Stimulated activated CD8-positive, alpha-beta memory T cell treated with anti-CD3 and anti-CD28 coated beads, Interleukin-12 subunit alpha, Interleukin-12 subunit beta, amount 100 ng/mL, for 24 hours (primary cell): ENCODE data around the gene CIPC.
A peak's percentile ranks its signal among the peaks of the same experiment; 100 is the strongest.

Experiments used
- DNase-seq: peaks from one replicate; pipeline ENCODE4 v3.0.0-alpha.2; 2020; ENCODE audit errors: extremely low read depth

Gene CIPC

GRCh38 chr14:77071938-77072388 is 26.1 kb upstream of the CIPC start:
- no peak for DNase-seq

GRCh38 chr14:77074969-77075368 is 23.1 kb upstream of the CIPC start:
- DNase-seq, result no peak

GRCh38 chr14:77076113-77076631 is 21.9 kb upstream of the CIPC start:
- no peak for DNase-seq

- DNase-seq, result no peak
Observed at GRCh38 chr14:77077040-77077439, 21.0 kb upstream of the CIPC start.

GRCh38 chr14:77082356-77082755 is 15.7 kb upstream of the CIPC start:
- DNase-seq, result no peak

- DNase-seq, result no peak
Observed at GRCh38 chr14:77083082-77083481, 15.0 kb upstream of the CIPC start.

- no peak for DNase-seq
Observed at GRCh38 chr14:77084985-77085384, 13.1 kb upstream of the CIPC start.

GRCh38 chr14:77085538-77085937 is 12.5 kb upstream of the CIPC start:
- DNase-seq, result no peak

GRCh38 chr14:77086017-77086727 is 11.9 kb upstream of the CIPC start:
- DNase-seq, result no peak

- no peak for DNase-seq
Observed at GRCh38 chr14:77086951-77087350, 11.1 kb upstream of the CIPC start.

GRCh38 chr14:77087631-77088030 is 10.4 kb upstream of the CIPC start:
- DNase-seq, result no peak

GRCh38 chr14:77088219-77088618 is 9.8 kb upstream of the CIPC start:
- no peak for DNase-seq

- no peak for DNase-seq
Observed at GRCh38 chr14:77088645-77089044, 9.4 kb upstream of the CIPC start.

GRCh38 chr14:77091518-77091917 is 6.5 kb upstream of the CIPC start:
- no peak for DNase-seq

- DNase-seq, result no peak
Observed at GRCh38 chr14:77092676-77093075, 5.4 kb upstream of the CIPC start.

- peak; percentile 47 for DNase-seq
Observed at GRCh38 chr14:77094672-77095284, 3.3 kb upstream of the CIPC start.

GRCh38 chr14:77097006-77097699 is 905 bp upstream of the CIPC start:
- no peak for DNase-seq

- DNase-seq, result no peak
Observed at GRCh38 chr14:77098529-77099353, 683 bp downstream of the CIPC start.

- no peak for DNase-seq
Observed at GRCh38 chr14:77099425-77100167, 1.5 kb downstream of the CIPC start.

- DNase-seq, result no peak
Observed at GRCh38 chr14:77100961-77101360, 2.9 kb downstream of the CIPC start.

- no peak for DNase-seq
Observed at GRCh38 chr14:77102154-77102553, 4.1 kb downstream of the CIPC start.
